NT2/D1 (cell line): ENCODE results near the gene DLG2.
"Not testable (repeated sequence)": the region's sequence is repeated elsewhere in the genome, so short reads cannot be mapped to it uniquely, and the experiment has no call there.

ENCODE experiments used
- DNase-seq: peaks from one replicate; pipeline ENCODE4 v3.0.0-alpha.2; 2011; ENCODE audit warnings: low read depth, low spot score
- H3K27me3 ChIP-seq: 2 replicates; pipeline ENCODE4 v1.6.0; 2011; ENCODE audit warnings: mild to moderate bottlenecking; ENCODE audit not compliant: insufficient read length, insufficient read depth
- H3K36me3 ChIP-seq: 2 replicates; pipeline ENCODE4 v1.6.1; 2011; ENCODE audit warnings: mild to moderate bottlenecking, low read length, mixed read lengths; ENCODE audit not compliant: insufficient read depth, insufficient read length
- H3K4me1 ChIP-seq: 2 replicates; pipeline ENCODE4 v1.5.1; 2011; ENCODE audit not compliant: insufficient read depth, insufficient read length
- H3K4me3 ChIP-seq: 2 replicates; pipeline ENCODE4 v1.5.1; 2011; ENCODE audit warnings: low read depth; ENCODE audit not compliant: insufficient read length
- H3K9ac ChIP-seq: 2 replicates; pipeline ENCODE4 v1.6.0; 2011; ENCODE audit warnings: low read depth; ENCODE audit not compliant: insufficient read length
- H3K9me3 ChIP-seq: 2 replicates; pipeline ENCODE4 v1.5.1; 2011; ENCODE audit warnings: mild to moderate bottlenecking, low read length; ENCODE audit not compliant: insufficient read depth
- SUZ12 ChIP-seq: IDR thresholded peaks from 2 replicates; pipeline ENCODE4 v1.6.1; 2011; ENCODE audit not compliant: insufficient read length, insufficient read depth; ENCODE audit errors: extremely low read depth
- YY1 ChIP-seq: IDR thresholded peaks from 2 replicates; pipeline ENCODE4 v1.6.1; 2011; ENCODE audit not compliant: insufficient read length, insufficient read depth
- ZNF274 ChIP-seq: IDR thresholded peaks from 2 replicates; pipeline ENCODE4 v1.6.1; 2011; ENCODE audit warnings: mild to moderate bottlenecking, low read depth, low read length

The DLG2 gene

DNA sequence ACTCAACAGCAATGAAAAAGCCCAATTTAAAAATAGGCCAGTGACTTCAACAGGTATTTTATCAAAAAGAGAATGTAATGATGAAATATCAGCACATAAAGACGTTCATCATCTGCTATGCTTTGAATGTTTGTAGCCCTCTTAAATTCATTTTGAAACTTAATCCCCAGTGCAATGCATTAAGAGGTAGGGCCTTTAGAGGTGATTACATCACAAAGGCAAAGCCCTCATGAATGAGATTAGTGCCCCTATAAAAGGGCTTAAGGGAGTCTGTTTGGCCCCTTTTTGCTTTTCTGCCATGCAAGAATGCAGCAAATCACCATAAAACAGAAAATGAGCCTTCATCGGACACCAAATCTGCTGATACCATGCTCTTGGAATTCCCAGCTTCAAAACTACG, 637.0 kb downstream of the DLG2 start:
- Histone ChIP-seq H3K4me3 (no peak overlapping the region), H3K9ac (no peak overlapping the region)
- TF ChIP-seq ZNF274 (no peak), YY1 (no peak), SUZ12 (no peak)

GRCh38 chr11:84987686-84988187, 639.4 kb downstream of the DLG2 start:
- H3K4me1 ChIP-seq, H3K36me3 ChIP-seq, H3K9me3 ChIP-seq, DNase-seq, H3K27me3 ChIP-seq, H3K9ac ChIP-seq, H3K4me3 ChIP-seq: not testable (repeated sequence)

More for the DNA sequence above, 637.0 kb downstream of the DLG2 start:
- Histone ChIP-seq H3K36me3 (no peaks in the 10 kb centered on the region), H3K4me1 (no peaks in the 10 kb centered on the region), H3K27me3 (no peaks in the 10 kb centered on the region), H3K9me3 (no peaks in the 10 kb centered on the region)
- peak; percentile 3 for DNase-seq

DNA sequence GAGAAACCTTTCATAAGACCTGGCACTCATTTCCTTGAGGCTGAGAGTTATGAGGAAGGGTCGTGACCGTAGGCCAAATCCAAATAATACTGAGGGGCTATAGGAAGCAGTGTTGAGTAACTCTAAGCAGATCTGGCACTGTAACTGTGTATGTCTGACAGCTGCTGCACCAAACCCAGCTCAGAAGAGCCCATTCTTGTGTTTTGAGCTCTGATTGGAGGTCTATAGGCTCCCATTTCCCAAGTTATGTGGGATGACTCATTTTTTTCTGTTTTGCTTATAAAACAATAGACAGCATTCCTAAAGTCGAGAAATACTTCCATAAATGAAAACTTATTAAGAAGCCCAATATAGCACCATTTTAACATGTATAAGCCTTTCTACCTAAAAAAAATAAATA, 645.8 kb downstream of the DLG2 start:
- TF ChIP-seq YY1 (no peak), ZNF274 (no peak), SUZ12 (no peak)
- DNase-seq, result no peak
- H3K27me3 ChIP-seq, result no peaks in the 10 kb centered on the region

GRCh38 chr11:84969103-84969502, 658.0 kb downstream of the DLG2 start:
- Histone ChIP-seq H3K36me3 (no peaks in the 10 kb centered on the region), H3K9me3 (no peaks in the 10 kb centered on the region; the same call in 1 of the 2 replicates), H3K27me3 (no peaks in the 10 kb centered on the region), H3K4me3 (no peak overlapping the region), H3K9ac (no peak overlapping the region), H3K4me1 (no peaks in the 10 kb centered on the region)
- TF ChIP-seq ZNF274 (no peak), SUZ12 (no peak), YY1 (no peak)
- no peak for DNase-seq

More for the DNA sequence above, 645.8 kb downstream of the DLG2 start:
- Histone ChIP-seq H3K36me3 (no peaks in the 10 kb centered on the region), H3K4me3 (no peak overlapping the region), H3K4me1 (no peaks in the 10 kb centered on the region), H3K9me3 (no peaks in the 10 kb centered on the region), H3K9ac (no peak overlapping the region)

- H3K27me3 ChIP-seq, result no peaks in the 10 kb centered on the region
- TF ChIP-seq YY1, result no peak
- no peak for TF ChIP-seq SUZ12
- TF ChIP-seq ZNF274, result no peak
- no peak overlapping the region for H3K9ac ChIP-seq
- DNase-seq, result no peak
- no peak overlapping the region for H3K4me3 ChIP-seq
- no peaks in the 10 kb centered on the region for H3K4me1 ChIP-seq
- H3K9me3 ChIP-seq, result no peaks in the 10 kb centered on the region; the same call in 1 of the 2 replicates
- H3K36me3 ChIP-seq, result no peaks in the 10 kb centered on the region
Measured at GRCh38 chr11:84965484-84965883, 661.7 kb downstream of the DLG2 start.

DNA sequence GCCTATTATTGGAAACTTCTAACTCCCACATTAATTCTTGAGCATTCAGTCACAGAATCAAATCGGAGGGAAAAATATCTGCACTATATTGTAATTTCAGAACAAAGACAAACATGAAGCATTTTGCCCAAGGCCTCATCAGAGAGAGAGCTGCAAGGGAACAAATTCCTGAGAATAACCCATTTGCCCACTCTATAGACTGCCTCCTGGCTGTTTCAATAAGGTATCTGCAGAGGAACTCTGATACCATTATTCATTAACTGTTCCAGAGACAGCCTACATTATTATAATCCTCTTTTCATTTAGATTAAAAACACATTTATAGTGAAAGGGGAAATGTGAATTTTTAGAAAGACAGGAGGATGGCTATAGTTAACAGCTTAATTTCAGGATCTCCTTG, 663.9 kb downstream of the DLG2 start:
- no peak for TF ChIP-seq ZNF274
- TF ChIP-seq SUZ12, result no peak
- TF ChIP-seq YY1, result no peak
- no peak overlapping the region for H3K9ac ChIP-seq
- no peaks in the 10 kb centered on the region for H3K27me3 ChIP-seq
- no peak overlapping the region for H3K4me3 ChIP-seq
- no peaks in the 10 kb centered on the region for H3K36me3 ChIP-seq
- H3K4me1 ChIP-seq, result no peaks in the 10 kb centered on the region
- H3K9me3 ChIP-seq, result no peaks in the 10 kb centered on the region; the same call in 1 of the 2 replicates
- no peak for DNase-seq

DNA sequence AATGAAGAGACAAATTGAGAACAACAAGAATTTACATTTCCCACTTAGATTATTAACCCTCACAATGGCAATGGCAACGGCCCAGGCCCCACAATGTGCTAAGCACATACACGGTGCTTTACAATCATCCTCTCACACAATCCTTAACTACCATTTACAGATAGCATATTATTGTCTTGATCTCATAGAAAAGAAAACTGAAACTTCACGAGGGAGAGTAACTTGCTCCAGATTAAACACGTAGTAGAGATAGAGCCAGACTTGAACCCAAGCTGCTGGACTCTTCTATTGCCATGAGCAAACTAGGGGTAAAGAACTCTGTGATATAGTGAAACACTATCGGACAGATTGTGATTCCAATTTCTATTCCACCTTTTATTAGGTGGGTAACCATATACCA, 665.1 kb downstream of the DLG2 start:
- H3K27me3 ChIP-seq, result no peaks in the 10 kb centered on the region
- no peaks in the 10 kb centered on the region; the same call in 1 of the 2 replicates for H3K9me3 ChIP-seq
- H3K9ac ChIP-seq, result no peak overlapping the region
- H3K36me3 ChIP-seq, result no peaks in the 10 kb centered on the region
- no peak for DNase-seq
- no peak overlapping the region for H3K4me3 ChIP-seq
- H3K4me1 ChIP-seq, result no peaks in the 10 kb centered on the region
- no peak for TF ChIP-seq ZNF274
- no peak for TF ChIP-seq SUZ12
- no peak for TF ChIP-seq YY1

- no peak for DNase-seq
- H3K9me3 ChIP-seq, result no peaks in the 10 kb centered on the region
- no peak for TF ChIP-seq YY1
- TF ChIP-seq SUZ12, result no peak
- no peak for TF ChIP-seq ZNF274
Measured at GRCh38 chr11:84958295-84958694, 668.8 kb downstream of the DLG2 start.

More at GRCh38 chr11:84958295-84958694, 668.8 kb downstream of the DLG2 start:
- Histone ChIP-seq H3K4me3 (no peak overlapping the region), H3K36me3 (no peaks in the 10 kb centered on the region), H3K4me1 (no peaks in the 10 kb centered on the region), H3K27me3 (no peaks in the 10 kb centered on the region), H3K9ac (no peak overlapping the region)
